Ishikawa (cell line): ENCODE data around the gene NAPEPLD.

Experiments used
- CREB1 ChIP-seq: IDR thresholded peaks from 2 replicates; pipeline ENCODE4 v1.6.1; 2012; ENCODE audit warnings: low read depth
- FOXM1 ChIP-seq: IDR thresholded peaks from 2 replicates; pipeline ENCODE4 v1.6.1; 2012; ENCODE audit warnings: low read depth, borderline replicate concordance
- MAX ChIP-seq: IDR thresholded peaks from 2 replicates; pipeline ENCODE4 v1.6.1; 2012
- REST ChIP-seq: IDR thresholded peaks from 2 replicates; pipeline ENCODE4 v1.6.1; 2012; ENCODE audit warnings: low read depth, mild to moderate bottlenecking
- YY1 ChIP-seq: IDR thresholded peaks from 2 replicates; pipeline ENCODE4 v1.6.1; 2012; ENCODE audit warnings: low read depth

GRCh38 chr7:103120362-103120761 is 28.5 kb downstream of the NAPEPLD start:
- TF ChIP-seq CREB1 (no peak), FOXM1 (no peak), REST (no peak), MAX (no peak), YY1 (no peak)
